Spleen (tissue), 11 donors: ENCODE data around the gene SNX22. TPM values are rescaled to one million over a fixed set of nuclear protein-coding genes. Genes with fewer than 3 reads are reported as not detected.
A peak's percentile ranks its signal among the peaks of the same experiment; 100 is the strongest.

ENCODE experiments used
- DNase-seq: peaks from one replicate; pipeline ENCODE4 v3.0.0-alpha.2; 2020
- H3K27ac ChIP-seq, 8 donors: fragments of 200-600 bp; sonication (generic) in 7 of 8; 1 replicate in 4 of 8; 2 replicates in 4 of 8; pipeline versions ENCODE4 v1.5.0 to v1.8.0; 2016 to 2021; ENCODE audit warnings: inconsistent platforms in 4 of 8, mild to moderate bottlenecking in 4 of 8, moderate library complexity in 1 of 8
- H3K27me3 ChIP-seq, 7 donors: fragments of 200-600 bp; sonication (generic) in 6 of 7; replicated peaks in 1 of 7; 1 replicate in 4 of 7; 2 replicates in 3 of 7; pipeline versions ENCODE4 v1.5.0 to v1.8.0; 2016 to 2021; ENCODE audit warnings: inconsistent platforms in 3 of 7, mild to moderate bottlenecking in 1 of 7
- H3K36me3 ChIP-seq, 6 donors: fragments of 200-600 bp; sonication (generic) in 5 of 6; 1 replicate in 4 of 6; 2 replicates in 2 of 6; pipeline versions ENCODE4 v1.5.0 to v1.8.0; 2016 to 2021; ENCODE audit warnings: inconsistent platforms in 2 of 6
- H3K4me1 ChIP-seq, 6 donors: fragments of 200-600 bp; sonication (generic) in 5 of 6; 1 replicate in 3 of 6; 2 replicates in 3 of 6; pipeline versions ENCODE4 v1.5.0 to v1.8.0; 2016 to 2021; ENCODE audit warnings: inconsistent platforms in 3 of 6
- H3K4me3 ChIP-seq, 8 donors: fragments of 200-600 bp; sonication (generic) in 7 of 8; 1 replicate in 4 of 8; 2 replicates in 4 of 8; pipeline versions ENCODE4 v1.5.0 to v1.8.0; 2016 to 2021; ENCODE audit warnings: inconsistent platforms in 4 of 8, mild to moderate bottlenecking in 4 of 8, moderate library complexity in 2 of 8
- H3K9me3 ChIP-seq, 8 donors: fragments of 200-600 bp; sonication (generic) in 7 of 8; 1 replicate in 4 of 8; 2 replicates in 4 of 8; pipeline versions ENCODE4 v1.5.0 to v1.8.0; 2016 to 2021; ENCODE audit warnings: inconsistent platforms in 4 of 8
- POLR2A ChIP-seq, 3 donors: fragments of 450-650 bp; IDR thresholded peaks; one replicate each; pipeline ENCODE4 v1.5.1; 2017; ENCODE audit warnings: antibody characterized with exemption in 3 of 3, mild to moderate bottlenecking in 1 of 3
- POLR2AphosphoS5 ChIP-seq, 3 donors: sonication (generic); formaldehyde crosslinking; IDR thresholded peaks; one replicate each; pipeline ENCODE4 v1.5.1; 2017; ENCODE audit warnings: antibody characterized with exemption in 3 of 3
- WGBS, 5 donors: extraction: QIAGEN DNeasy Blood & Tissue Kit in 3 of 5; methylation state at CpG; one replicate each; pipeline versions ENCODE4 v1.1.5 to v1.1.7; 2013 to 2018; 5-methylcytosine and 5-hydroxymethylcytosine counted together
- intact Hi-C: fragments of 100-400 bp; cut with DNase I; formaldehyde crosslinking; loops from one replicate; pipeline ENCODE4 v1.15.0; 2023; ENCODE audit warnings: low total_unique reads
- polyA plus RNA-seq, 3 donors: library from polyadenylated mRNA; stranded (reverse); fragments of 200-250 nt; gene quantifications; one replicate each; pipeline ENCODE4 v1.2.1, GENCODE V29; 2013
- total RNA-seq, 7 donors: library from RNA; depleted of rRNA in 3 of 7; stranded (reverse); fragments of >200 nt in 3 of 7; fragmentation: NEBNext Ultra II Directional in 4 of 7; extraction: Animal tissue kit (Norgen Biotek cat#: 25700) in 4 of 7; gene quantifications; one replicate each; pipeline versions ENCODE4 v1.1.0 to v1.2.1, GENCODE V29; 2016 to 2021
- TF ChIP-seq, protein P1 (sequence below), 11 experiments: fragments of 200-600 bp in 7 of 11; fragments of 450-650 bp in 4 of 11; sonication (generic) in 4 of 11; IDR thresholded peaks in 8 of 11; conservative IDR thresholded peaks in 3 of 11; 1 replicate in 7 of 11; 2 replicates in 4 of 11; pipeline versions ENCODE4 v1.4.0 to v1.8.0; 2016 to 2021; ENCODE audit warnings: antibody characterized with exemption in 11 of 11, inconsistent platforms in 4 of 11, mild to moderate bottlenecking in 1 of 11
- donor health status: healthy with polysubstance abuse.
- donor health status: DM: no; HTN: no; CAD: no; lungs with moderate emphysema.
- donor health status: DM: no; HTN: no; CAD: no.
- donor health status: Bipolar disorder and iron deficiency.
- donor health status: healthy.
- donor health status: DM: no; HTN: no; CAD: no.
- donor health status: DM: yes; HTN: yes; CAD: no.

SNX22 gene
- total and polyA plus RNA-seq, 10 donors, result 8.9 to 18.6 (median 13.7) TPM

DNA sequence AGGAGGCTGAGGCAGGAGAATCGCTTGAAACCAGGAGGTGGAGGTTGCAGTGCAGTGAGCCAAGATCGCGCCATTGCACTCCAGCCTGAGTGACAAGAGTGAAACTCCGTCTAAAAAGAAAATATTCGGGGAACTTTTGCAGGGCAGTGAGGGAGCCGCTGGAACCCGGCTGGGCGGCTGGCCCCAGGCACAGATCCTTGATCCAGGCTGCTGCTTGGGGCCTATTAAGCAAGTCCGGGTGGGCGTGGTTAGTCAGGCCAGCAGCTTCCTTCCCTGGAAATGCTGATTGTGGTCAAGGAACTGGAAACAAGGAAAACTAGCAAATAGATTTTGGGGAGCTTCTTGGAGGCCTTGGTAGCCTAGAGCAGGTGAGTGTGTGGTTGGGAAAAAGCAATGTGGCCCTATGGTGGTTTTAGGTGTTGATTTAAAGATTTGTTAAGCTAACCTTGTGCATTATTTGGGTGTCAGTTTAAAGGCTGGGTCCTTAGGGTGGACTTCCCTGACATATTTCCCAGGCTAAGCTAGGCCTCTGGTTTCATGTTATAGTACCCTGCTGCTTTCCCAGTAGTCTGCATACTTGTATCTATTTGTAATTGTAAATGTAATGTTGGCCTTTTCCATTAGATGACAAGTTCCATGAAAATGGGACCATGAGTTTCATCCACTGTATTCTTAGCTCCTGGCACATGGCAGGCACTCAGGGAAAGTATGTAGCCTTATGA, 17.7 kb upstream of the SNX22 start:
- TF ChIP-seq POLR2AphosphoS5 (IDR thresholded peaks at IDR 0.05) (peak in 1 of 3 donors; percentile 12), POLR2A (IDR thresholded peaks at IDR 0.05) (no peak)
- Histone ChIP-seq H3K27me3 (no peaks in the 10 kb centered on the region), H3K27ac (peak overlapping the region in 2 of 8 donors; percentile 2 to 36)

DNA sequence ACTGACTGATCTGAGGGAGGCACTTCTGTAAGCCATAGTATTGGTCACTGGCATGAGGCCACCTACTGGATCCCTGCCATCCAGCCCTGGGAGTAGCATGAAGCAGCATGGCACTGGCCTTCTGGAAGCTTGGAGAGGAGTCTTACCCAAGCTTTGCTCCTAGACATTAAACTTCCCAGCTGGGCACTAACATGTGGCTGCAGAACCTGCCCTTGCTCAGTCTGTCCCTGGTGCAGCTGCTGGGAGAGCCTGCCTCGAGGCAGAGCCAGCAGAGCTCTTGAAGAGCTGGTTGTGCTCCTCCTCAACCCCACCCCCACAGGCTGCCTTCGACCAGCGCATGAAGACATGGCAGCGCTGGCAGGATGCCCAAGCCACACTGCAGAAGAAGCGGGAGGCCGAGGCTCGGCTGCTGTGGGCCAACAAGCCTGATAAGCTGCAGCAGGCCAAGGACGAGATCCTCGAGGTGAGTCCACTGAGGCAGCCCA, 17.1 kb upstream of the SNX22 start:
- intact Hi-C loops, result no loop called here
- Histone ChIP-seq H3K4me3 (no peak overlapping the region), H3K9me3 (no peaks in the 10 kb centered on the region), H3K27me3 (no peaks in the 10 kb centered on the region), H3K36me3 (peaks cover 16 to 96% (median 96%) of the 10 kb centered on the region in 6 donors), H3K27ac (peak overlapping the region in 1 of 8 donors; percentile 36), H3K4me1 (peaks cover 0 to 30% (median 3%) of the 10 kb centered on the region in 6 donors)
- DNase-seq, result peak; percentile 73
- no peak for TF ChIP-seq POLR2A (IDR thresholded peaks at IDR 0.05)
- peak in 2 of 3 donors; percentile 49 to 71 for TF ChIP-seq POLR2AphosphoS5 (IDR thresholded peaks at IDR 0.05)
- 52 to 79% (median 64%) methylated on average over 4 to 9 of the region's 9 CpGs; no CpG with 5 or more reads in 1 of the 5 donors for WGBS, 5 donors

More for the DNA sequence above, 17.7 kb upstream of the SNX22 start:
- H3K36me3 ChIP-seq, result peaks cover 16 to 100% (median 100%) of the 10 kb centered on the region in 6 donors
- peaks cover 0 to 30% (median 3%) of the 10 kb centered on the region in 6 donors for H3K4me1 ChIP-seq
- H3K4me3 ChIP-seq, result no peak overlapping the region
- no peak for DNase-seq
- 79 to 91% (median 85%) methylated on average over 10 of the region's 10 CpGs for WGBS, 5 donors
- H3K9me3 ChIP-seq, result no peaks in the 10 kb centered on the region
- intact Hi-C loops, result no loop called here

- intact Hi-C loops, result no loop called here
- Histone ChIP-seq H3K4me3 (no peak overlapping the region), H3K9me3 (no peaks in the 10 kb centered on the region), H3K27me3 (no peaks in the 10 kb centered on the region), H3K36me3 (peaks cover 7 to 89% (median 78%) of the 10 kb centered on the region in 6 donors), H3K4me1 (peaks cover 0 to 30% (median 3%) of the 10 kb centered on the region in 6 donors), H3K27ac (peak overlapping the region in 1 of 8 donors; percentile 41)
- 87 to 97% (median 93%) methylated on average over 7 of the region's 7 CpGs for WGBS, 5 donors
- DNase-seq, result no peak
- TF ChIP-seq POLR2AphosphoS5 (IDR thresholded peaks at IDR 0.05) (no peak), POLR2A (IDR thresholded peaks at IDR 0.05) (no peak)
- TF ChIP-seq, protein P1, sequence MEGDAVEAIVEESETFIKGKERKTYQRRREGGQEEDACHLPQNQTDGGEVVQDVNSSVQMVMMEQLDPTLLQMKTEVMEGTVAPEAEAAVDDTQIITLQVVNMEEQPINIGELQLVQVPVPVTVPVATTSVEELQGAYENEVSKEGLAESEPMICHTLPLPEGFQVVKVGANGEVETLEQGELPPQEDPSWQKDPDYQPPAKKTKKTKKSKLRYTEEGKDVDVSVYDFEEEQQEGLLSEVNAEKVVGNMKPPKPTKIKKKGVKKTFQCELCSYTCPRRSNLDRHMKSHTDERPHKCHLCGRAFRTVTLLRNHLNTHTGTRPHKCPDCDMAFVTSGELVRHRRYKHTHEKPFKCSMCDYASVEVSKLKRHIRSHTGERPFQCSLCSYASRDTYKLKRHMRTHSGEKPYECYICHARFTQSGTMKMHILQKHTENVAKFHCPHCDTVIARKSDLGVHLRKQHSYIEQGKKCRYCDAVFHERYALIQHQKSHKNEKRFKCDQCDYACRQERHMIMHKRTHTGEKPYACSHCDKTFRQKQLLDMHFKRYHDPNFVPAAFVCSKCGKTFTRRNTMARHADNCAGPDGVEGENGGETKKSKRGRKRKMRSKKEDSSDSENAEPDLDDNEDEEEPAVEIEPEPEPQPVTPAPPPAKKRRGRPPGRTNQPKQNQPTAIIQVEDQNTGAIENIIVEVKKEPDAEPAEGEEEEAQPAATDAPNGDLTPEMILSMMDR (IDR thresholded peaks at IDR 0.05 in 8 of 11, conservative IDR thresholded peaks at IDR 0.05 in 3 of 11), result no peak
These were observed 15.2 kb upstream of the SNX22 start for GRCh38 chr15:64136347-64136746.

DNA sequence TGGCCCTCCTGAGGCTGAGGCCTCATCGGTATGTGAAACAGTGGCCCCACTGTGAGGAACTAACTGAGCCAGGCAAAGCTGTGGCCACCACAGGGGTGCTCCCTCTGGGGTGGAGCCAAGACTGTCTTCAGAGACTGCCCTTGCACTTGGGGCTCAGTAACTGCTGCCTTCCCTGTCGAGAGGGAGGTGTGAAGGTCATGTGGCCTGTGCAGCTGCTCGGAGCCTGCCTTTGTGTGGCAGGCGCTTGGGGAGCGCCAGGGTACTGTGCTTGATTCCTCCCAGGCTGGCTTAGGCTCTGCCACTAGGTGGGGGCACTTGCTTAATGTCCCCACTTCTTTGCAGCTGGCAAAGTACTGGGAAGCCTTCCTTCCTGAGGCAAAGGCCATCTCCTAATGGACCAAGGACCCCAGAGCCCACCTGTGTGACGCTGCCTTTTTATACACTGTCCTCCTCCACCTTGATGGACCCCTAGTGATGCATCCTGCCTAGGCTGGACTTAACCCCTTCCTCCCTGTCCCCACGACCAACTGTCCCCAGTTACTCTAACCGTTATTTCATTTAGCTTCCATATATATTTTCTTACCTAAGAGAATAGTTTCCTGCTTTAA, 14.2 kb upstream of the SNX22 start:
- no peaks in the 10 kb centered on the region for H3K9me3 ChIP-seq
- H3K27me3 ChIP-seq, result no peaks in the 10 kb centered on the region
- WGBS, 5 donors, result 65 to 76% (median 69%) methylated on average over 8 of the region's 8 CpGs
- H3K4me3 ChIP-seq, result no peak overlapping the region
- intact Hi-C loops, result no loop called here
- TF ChIP-seq POLR2A (IDR thresholded peaks at IDR 0.05) (no peak), POLR2AphosphoS5 (IDR thresholded peaks at IDR 0.05) (peak; percentile 40 to 66 (median 66))
- TF ChIP-seq, protein P1 (IDR thresholded peaks at IDR 0.05 in 8 of 11, conservative IDR thresholded peaks at IDR 0.05 in 3 of 11), result peak in 7 of 11 experiments; percentile 9 to 35 (median 25)
- peak overlapping the region in 2 of 8 donors; percentile 7 to 41 for H3K27ac ChIP-seq
- peaks cover 7 to 89% (median 77%) of the 10 kb centered on the region in 6 donors for H3K36me3 ChIP-seq
- DNase-seq, result peak; percentile 83
- peaks cover 0 to 30% (median 3%) of the 10 kb centered on the region in 6 donors for H3K4me1 ChIP-seq
